Progenitor cell of endocrine pancreas (in vitro differentiated cells): Measurements from ENCODE around the gene STEAP2. TPM values are rescaled to one million over a fixed set of nuclear protein-coding genes. Genes with fewer than 3 reads are reported as not detected.

ENCODE experiments used
- DNase-seq: peaks from one replicate; pipeline ENCODE4 v3.0.0; 2021; ENCODE audit warnings: low spot score; ENCODE audit not compliant: unreplicated experiment
- H3K27ac Mint-ChIP-seq: 2 replicates; pipeline ENCODE4 v1.8.0; 2021; ENCODE audit warnings: mild to moderate bottlenecking, moderate library complexity, mixed read lengths
- H3K27me3 Mint-ChIP-seq: 2 replicates; pipeline ENCODE4 v1.8.0; 2021; ENCODE audit warnings: mixed read lengths
- H3K36me3 Mint-ChIP-seq: 2 replicates; pipeline ENCODE4 v1.8.0; 2022; ENCODE audit warnings: mixed read lengths; ENCODE audit not compliant: insufficient read depth
- H3K4me1 Mint-ChIP-seq: 2 replicates; pipeline ENCODE4 v1.8.0; 2021; ENCODE audit warnings: low read depth, mixed read lengths
- H3K4me3 Mint-ChIP-seq: 2 replicates; pipeline ENCODE4 v1.8.0; 2021; ENCODE audit warnings: low read depth, mild to moderate bottlenecking, moderate library complexity, mixed read lengths
- H3K9me3 Mint-ChIP-seq: 2 replicates; pipeline ENCODE4 v1.8.0; 2021; ENCODE audit warnings: low read depth, mixed read lengths
- CTCF ChIP-seq: fragments of 200-600 bp; sonication (generic); IDR thresholded peaks from one replicate; pipeline ENCODE4 v1.5.0; 2021; ENCODE audit warnings: antibody characterized with exemption, mild to moderate bottlenecking; ENCODE audit not compliant: unreplicated experiment
- total RNA-seq: library from RNA; stranded (reverse); gene quantifications from 2 replicates; pipeline ENCODE4 v1.2.1, GENCODE V29; 2021

STEAP2 gene
- total RNA-seq, 1 donor from 2014 or later = 5.3 TPM

- H3K9me3 Mint-ChIP-seq = no peaks in the 10 kb centered on the region
- H3K36me3 Mint-ChIP-seq = no peaks in the 10 kb centered on the region
- no peaks in the 10 kb centered on the region for H3K4me1 Mint-ChIP-seq
- no peak for DNase-seq
- no peaks in the 10 kb centered on the region for H3K27me3 Mint-ChIP-seq
- no peak for TF ChIP-seq CTCF
- H3K27ac Mint-ChIP-seq = no peak overlapping the region
- no peak overlapping the region for H3K4me3 Mint-ChIP-seq
These were observed 20.9 kb downstream of the STEAP2 start for GRCh38 chr7:90232430-90232829.

- DNase-seq = no peak
- Mint-ChIP-seq H3K27ac (no peak overlapping the region), H3K27me3 (no peaks in the 10 kb centered on the region), H3K36me3 (no peaks in the 10 kb centered on the region), H3K9me3 (no peaks in the 10 kb centered on the region), H3K4me3 (no peak overlapping the region), H3K4me1 (no peaks in the 10 kb centered on the region)
- TF ChIP-seq CTCF = no peak
These were observed 22.0 kb downstream of the STEAP2 start for GRCh38 chr7:90233569-90233968.

- no peak for DNase-seq
- H3K9me3 Mint-ChIP-seq = no peaks in the 10 kb centered on the region
- H3K36me3 Mint-ChIP-seq = no peaks in the 10 kb centered on the region
- no peak overlapping the region for H3K4me3 Mint-ChIP-seq
- H3K4me1 Mint-ChIP-seq = no peaks in the 10 kb centered on the region
- no peaks in the 10 kb centered on the region for H3K27me3 Mint-ChIP-seq
- TF ChIP-seq CTCF = no peak
- no peak overlapping the region for H3K27ac Mint-ChIP-seq
These were observed 25.3 kb downstream of the STEAP2 start for GRCh38 chr7:90236721-90237289.

- Mint-ChIP-seq H3K9me3 (no peaks in the 10 kb centered on the region), H3K36me3 (no peaks in the 10 kb centered on the region), H3K27ac (no peak overlapping the region)
These were observed 26.5 kb downstream of the STEAP2 start for GRCh38 chr7:90238022-90238421.

GRCh38 chr7:90238583-90238982 lies 27.0 kb downstream of the STEAP2 start:
- H3K27ac Mint-ChIP-seq = no peak overlapping the region
- H3K27me3 Mint-ChIP-seq = peaks cover 2% of the 10 kb centered on the region
- no peaks in the 10 kb centered on the region for H3K9me3 Mint-ChIP-seq
- DNase-seq = no peak
- no peaks in the 10 kb centered on the region for H3K36me3 Mint-ChIP-seq
- no peak for TF ChIP-seq CTCF
- no peak overlapping the region for H3K4me3 Mint-ChIP-seq
- no peaks in the 10 kb centered on the region for H3K4me1 Mint-ChIP-seq

More at GRCh38 chr7:90238022-90238421, 26.5 kb downstream of the STEAP2 start:
- TF ChIP-seq CTCF = no peak
- H3K4me3 Mint-ChIP-seq = no peak overlapping the region
- no peaks in the 10 kb centered on the region for H3K4me1 Mint-ChIP-seq
- H3K27me3 Mint-ChIP-seq = no peaks in the 10 kb centered on the region
- DNase-seq = no peak
